Coronary artery (tissue), 2 donors: ENCODE data around the gene NCAPG.

Experiments used
- DNase-seq: peaks from one replicate; pipeline ENCODE4 v3.0.0-alpha.2; 2017; ENCODE audit warnings: low spot score
- H3K27ac ChIP-seq, 2 donors: fragments of 200-600 bp; sonication (generic); one replicate each; pipeline ENCODE4 v1.5.1; 2016 to 2019
- H3K4me3 ChIP-seq: fragments of 200-600 bp; sonication (generic); 2 replicates; pipeline ENCODE4 v1.5.1; 2016; ENCODE audit warnings: mild to moderate bottlenecking, moderate library complexity
- CTCF ChIP-seq: fragments of 200-600 bp; sonication (generic); IDR thresholded peaks from one replicate; pipeline ENCODE4 v1.5.1; 2019; ENCODE audit warnings: antibody characterized with exemption

Gene NCAPG

GRCh38 chr4:17894421-17894820 lies 83.6 kb downstream of the NCAPG start:
- TF ChIP-seq CTCF, result no peak
- Histone ChIP-seq H3K4me3 (no peak overlapping the region), H3K27ac (no peak overlapping the region)
- DNase-seq, result no peak
